ENCODE results near the gene CHRDL2.

GRCh38 chr11:74681686-74682651 is 49.3 kb downstream of the CHRDL2 start:
- no peak for TF ChIP-seq CTCF (IDR thresholded peaks at IDR 0.05; ENCODE audit: poor library complexity)
- no peak for TF ChIP-seq EZH2 (IDR thresholded peaks at IDR 0.05; ENCODE audit: borderline replicate concordance)

Data from hepatocyte (in vitro differentiated cells).